ENCODE data around the gene TBK1. TPM values are rescaled to one million over a fixed set of nuclear protein-coding genes. Genes with fewer than 3 reads are reported as not detected.
A peak's percentile ranks its signal among the peaks of the same experiment; 100 is the strongest.

The TBK1 gene
- total RNA-seq, 1 experiment from 2014 or later = 32.4 TPM

DNA sequence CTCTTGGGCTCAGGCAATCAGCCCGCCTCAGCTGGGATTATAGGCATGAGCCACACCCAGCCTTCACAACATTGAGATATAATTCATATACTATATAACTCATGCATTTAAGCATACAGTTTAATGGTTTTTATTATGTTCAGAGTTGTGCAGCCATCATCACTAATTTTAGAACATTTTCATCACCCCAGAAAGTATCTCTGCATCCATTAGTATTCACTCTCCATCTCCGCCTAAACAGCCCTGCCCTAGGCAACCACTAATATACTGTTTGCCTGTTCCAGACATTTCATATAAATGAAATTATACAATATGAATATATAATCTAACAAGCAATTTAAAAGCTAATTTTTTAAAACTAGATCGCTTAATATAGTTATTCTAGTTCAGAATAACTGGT is 34.7 kb downstream of the TBK1 start:
- CTCF ChIA-PET = no interaction called here
- BruUV-seq (replicated peaks) = no TSS peak
- H3K36me3 ChIP-seq (ENCODE audit: control insufficient read depth, insufficient read depth, low read length) = peaks cover 64% of the 10 kb centered on the region

DNA sequence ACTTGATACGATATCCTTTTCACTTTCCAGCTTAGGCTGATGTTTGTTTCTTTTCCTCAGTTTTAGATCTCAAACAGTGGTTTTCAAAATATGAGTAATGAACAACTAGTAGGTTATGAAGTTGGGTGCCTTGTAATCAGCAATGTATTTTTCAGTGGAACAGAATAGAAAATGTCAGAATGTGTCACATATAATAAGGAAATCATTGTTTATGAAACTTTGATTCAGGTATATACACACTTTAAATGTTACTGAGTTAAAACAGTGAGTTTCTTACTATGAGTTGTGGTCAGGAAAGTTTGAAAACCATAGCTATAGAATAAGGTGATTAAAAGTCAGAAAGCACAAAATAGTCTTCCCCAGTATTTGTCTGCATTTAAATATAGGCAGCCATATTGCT is 39.8 kb downstream of the TBK1 start:
- Histone ChIP-seq H3K36me3 (ENCODE audit: control insufficient read depth, insufficient read depth, low read length) (peaks cover 65% of the 10 kb centered on the region), H3K27ac (ENCODE audit: low read length) (no peak overlapping the region), H3K4me1 (ENCODE audit: control insufficient read depth, insufficient read depth, low read length) (no peaks in the 10 kb centered on the region), H3K4me3 (ENCODE audit: low read depth in 2 of 2, low read length in 2 of 2) (no peak overlapping the region), H3K27me3 (ENCODE audit: control insufficient read depth, insufficient read depth, low read length) (no peaks in the 10 kb centered on the region), H3K9me3 (ENCODE audit: control insufficient read depth, insufficient read depth, low read depth, low read length) (no peaks in the 10 kb centered on the region)
- POLR2A ChIA-PET = no interaction called here
- intact Hi-C loops (cut with micrococcal nuclease; ENCODE audit: unreplicated experiment) (loop anchor here (10.0 kb wide), 1 partner anchor 67 kb away; no protein-coding TSS in a partner anchor), in situ Hi-C loops (cut with HindIII; ENCODE audit: low pct_unique_long_range_greater_than_20kb, low sequenced_read_pairs) (no loop called here)
- DNase-seq (ENCODE audit: low read depth, low spot score) (no peak), ATAC-seq (no peak)
- BruUV-seq (replicated peaks) = TSS peak; percentile 41
- TF ChIP-seq TCF7L2 (IDR thresholded peaks at IDR 0.05; ENCODE audit: low read depth, low read length) (no peak), CTCF (IDR thresholded peaks at IDR 0.05) (no peak), POLR2AphosphoS5 (IDR thresholded peaks at IDR 0.05; ENCODE audit: low read depth, low read length) (no peak), SIN3A (IDR thresholded peaks at IDR 0.05; ENCODE audit: borderline replicate concordance, insufficient read depth, low read depth, low read length) (no peak)
- TF ChIP-seq, protein P1, sequence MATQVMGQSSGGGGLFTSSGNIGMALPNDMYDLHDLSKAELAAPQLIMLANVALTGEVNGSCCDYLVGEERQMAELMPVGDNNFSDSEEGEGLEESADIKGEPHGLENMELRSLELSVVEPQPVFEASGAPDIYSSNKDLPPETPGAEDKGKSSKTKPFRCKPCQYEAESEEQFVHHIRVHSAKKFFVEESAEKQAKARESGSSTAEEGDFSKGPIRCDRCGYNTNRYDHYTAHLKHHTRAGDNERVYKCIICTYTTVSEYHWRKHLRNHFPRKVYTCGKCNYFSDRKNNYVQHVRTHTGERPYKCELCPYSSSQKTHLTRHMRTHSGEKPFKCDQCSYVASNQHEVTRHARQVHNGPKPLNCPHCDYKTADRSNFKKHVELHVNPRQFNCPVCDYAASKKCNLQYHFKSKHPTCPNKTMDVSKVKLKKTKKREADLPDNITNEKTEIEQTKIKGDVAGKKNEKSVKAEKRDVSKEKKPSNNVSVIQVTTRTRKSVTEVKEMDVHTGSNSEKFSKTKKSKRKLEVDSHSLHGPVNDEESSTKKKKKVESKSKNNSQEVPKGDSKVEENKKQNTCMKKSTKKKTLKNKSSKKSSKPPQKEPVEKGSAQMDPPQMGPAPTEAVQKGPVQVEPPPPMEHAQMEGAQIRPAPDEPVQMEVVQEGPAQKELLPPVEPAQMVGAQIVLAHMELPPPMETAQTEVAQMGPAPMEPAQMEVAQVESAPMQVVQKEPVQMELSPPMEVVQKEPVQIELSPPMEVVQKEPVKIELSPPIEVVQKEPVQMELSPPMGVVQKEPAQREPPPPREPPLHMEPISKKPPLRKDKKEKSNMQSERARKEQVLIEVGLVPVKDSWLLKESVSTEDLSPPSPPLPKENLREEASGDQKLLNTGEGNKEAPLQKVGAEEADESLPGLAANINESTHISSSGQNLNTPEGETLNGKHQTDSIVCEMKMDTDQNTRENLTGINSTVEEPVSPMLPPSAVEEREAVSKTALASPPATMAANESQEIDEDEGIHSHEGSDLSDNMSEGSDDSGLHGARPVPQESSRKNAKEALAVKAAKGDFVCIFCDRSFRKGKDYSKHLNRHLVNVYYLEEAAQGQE (IDR thresholded peaks at IDR 0.05; ENCODE audit: insufficient read depth in 1 of 2, low read depth in 2 of 2, low read length in 1 of 2) = no peak
- CTCF ChIA-PET = no interaction called here

More for the DNA sequence above, 34.7 kb downstream of the TBK1 start:
- Histone ChIP-seq H3K9me3 (ENCODE audit: control insufficient read depth, insufficient read depth, low read depth, low read length) (no peaks in the 10 kb centered on the region), H3K4me1 (ENCODE audit: control insufficient read depth, insufficient read depth, low read length) (no peaks in the 10 kb centered on the region), H3K27ac (ENCODE audit: low read length) (no peak overlapping the region), H3K27me3 (ENCODE audit: control insufficient read depth, insufficient read depth, low read length) (no peaks in the 10 kb centered on the region), H3K4me3 (ENCODE audit: low read depth in 2 of 2, low read length in 2 of 2) (no peak overlapping the region)
- intact Hi-C loops (cut with micrococcal nuclease; ENCODE audit: unreplicated experiment) (no loop called here), in situ Hi-C loops (cut with HindIII; ENCODE audit: low pct_unique_long_range_greater_than_20kb, low sequenced_read_pairs) (no loop called here)
- POLR2A ChIA-PET = no interaction called here
- no peak for ATAC-seq
- DNase-seq (ENCODE audit: low read depth, low spot score) = no peak
- TF ChIP-seq, protein P1 (IDR thresholded peaks at IDR 0.05; ENCODE audit: insufficient read depth in 1 of 2, low read depth in 2 of 2, low read length in 1 of 2) = no peak
- TF ChIP-seq TCF7L2 (IDR thresholded peaks at IDR 0.05; ENCODE audit: low read depth, low read length) (no peak), CTCF (IDR thresholded peaks at IDR 0.05) (no peak), SIN3A (IDR thresholded peaks at IDR 0.05; ENCODE audit: borderline replicate concordance, insufficient read depth, low read depth, low read length) (no peak)

All from Panc1 (cell line).